Measurements from ENCODE around the gene DTNB. TPM values are rescaled to one million over a fixed set of nuclear protein-coding genes. Genes with fewer than 3 reads are reported as not detected.

The DTNB gene
- total and polyA plus RNA-seq, 2 of the 4 experiments (the other 2 are of a cell fraction) = 3.8 to 5.3 TPM

- POLR2A ChIA-PET (ENCODE audit: unreplicated experiment) = no interaction called here
Measured at GRCh38 chr2:25669520-25669919, 3.9 kb downstream of the DTNB start.

More at GRCh38 chr2:25669520-25669919, 3.9 kb downstream of the DTNB start:
- 93% methylated on average over 2 of the region's 7 CpGs; no CpG with 5 or more reads in 1 of the 2 experiments for WGBS, 2 experiments (ENCODE audit: extremely low coverage in 2 of 2, insufficient read length in 1 of 2)
- H2BK15ac ChIP-seq (ENCODE audit: low read depth, low read length) = no peak overlapping the region
- DNase-seq (no peak), ATAC-seq (ENCODE audit: low read depth) (no peak)
- no peak overlapping the region for H2BK20ac ChIP-seq (ENCODE audit: low read depth, low read length)
- peaks cover 0 to 9% of the 10 kb centered on the region in 2 experiments for H3K79me1 ChIP-seq (ENCODE audit: low read depth in 1 of 2, low read length in 2 of 2)
- no peak overlapping the region for H3K4ac ChIP-seq (ENCODE audit: low read depth, low read length)
- H2AK5ac ChIP-seq (ENCODE audit: low read depth, low read length) = no peak overlapping the region
- CTCF ChIA-PET = no interaction called here
- H2BK5ac ChIP-seq (ENCODE audit: low read depth, low read length, poor library complexity, severe bottlenecking) = no peak overlapping the region
- peaks cover 8% of the 10 kb centered on the region; the same call in 1 of the 2 replicates for H4K20me1 ChIP-seq (ENCODE audit: insufficient read depth, low read length)
- H3K56ac ChIP-seq (ENCODE audit: extremely low read depth, insufficient read depth, low read length) = no peak overlapping the region
- BruUV-seq (replicated peaks) = no TSS peak
- intact Hi-C loops (cut with micrococcal nuclease) = loop anchor here (10.0 kb wide), 1 partner anchor 365 kb away; no protein-coding TSS in a partner anchor
- no peak overlapping the region for H3K4me2 ChIP-seq (ENCODE audit: low read depth, low read length)
- H3K27ac ChIP-seq (ENCODE audit: insufficient read depth, low read length) = no peak overlapping the region
- no peaks in the 10 kb centered on the region for H3K36me3 ChIP-seq (ENCODE audit: control insufficient read depth, insufficient read depth, low read length)
- H3K14ac ChIP-seq (replicated peaks; ENCODE audit: low read depth, low read length) = no peak overlapping the region
- in situ Hi-C loops (cut with MboI; ENCODE audit: low sequenced_read_pairs) = no loop called here
- H2BK120ac ChIP-seq (ENCODE audit: low read depth, low read length) = no peak overlapping the region
- H3K4me1 ChIP-seq (ENCODE audit: control insufficient read depth, insufficient read depth, low read length) = peaks cover 3% of the 10 kb centered on the region
- H4K91ac ChIP-seq (ENCODE audit: insufficient read depth, low read depth, low read length) = no peak overlapping the region
- H3K9ac ChIP-seq (ENCODE audit: low read depth, low read length) = no peak overlapping the region
- TF ChIP-seq MAZ (IDR thresholded peaks at IDR 0.05; ENCODE audit: borderline replicate concordance, low read depth, low read length) (no peak), BHLHE40 (IDR thresholded peaks at IDR 0.05; ENCODE audit: low read depth, low read length) (no peak), MXI1 (IDR thresholded peaks at IDR 0.05; ENCODE audit: borderline replicate concordance, low read depth, low read length) (no peak), RFX5 (IDR thresholded peaks at IDR 0.05; ENCODE audit: low read depth, low read length) (no peak), MAFK (IDR thresholded peaks at IDR 0.05; ENCODE audit: low read depth, low read length) (no peak), CEBPB (IDR thresholded peaks at IDR 0.05; ENCODE audit: low read depth, low read length) (no peak), FOS (IDR thresholded peaks at IDR 0.05; ENCODE audit: low read depth, low read length) (no peak)
- no peaks in the 10 kb centered on the region; the same call in 1 of the 2 replicates for H3K9me1 ChIP-seq (ENCODE audit: insufficient read depth, low read length)
- H3K27me3 ChIP-seq (ENCODE audit: control insufficient read depth, insufficient read depth, low read length) = no peaks in the 10 kb centered on the region; the same call in 1 of the 2 replicates
- no peak overlapping the region for H2AK9ac ChIP-seq (replicated peaks; ENCODE audit: low read depth, low read length, poor library complexity)
- H3K18ac ChIP-seq (ENCODE audit: low read depth, low read length) = no peak overlapping the region
- no peaks in the 10 kb centered on the region for H3K9me3 ChIP-seq (ENCODE audit: control insufficient read depth, insufficient read depth, low read length)
- no peak overlapping the region for H4K8ac ChIP-seq (ENCODE audit: low read depth in 2 of 2, low read length in 2 of 2)
- dilution Hi-C loops (cut with HindIII; ENCODE audit: low sequenced_read_pairs, unreplicated experiment) = no loop called here
- H3K4me3 ChIP-seq (ENCODE audit: insufficient read depth, low read depth, low read length) = no peak overlapping the region
- no peak overlapping the region for H4K5ac ChIP-seq (ENCODE audit: low read depth, low read length)
- no peak overlapping the region for H2AFZ ChIP-seq (replicated peaks; ENCODE audit: low read length, poor library complexity)
- H3K23ac ChIP-seq (ENCODE audit: low read depth, low read length) = no peak overlapping the region
